Measurements from ENCODE around the gene TRAPPC3L. TPM values are rescaled to one million over a fixed set of nuclear protein-coding genes. Genes with fewer than 3 reads are reported as not detected.

Gene TRAPPC3L
- total RNA-seq, 1 donor from 2014 or later, result not detected

DNA sequence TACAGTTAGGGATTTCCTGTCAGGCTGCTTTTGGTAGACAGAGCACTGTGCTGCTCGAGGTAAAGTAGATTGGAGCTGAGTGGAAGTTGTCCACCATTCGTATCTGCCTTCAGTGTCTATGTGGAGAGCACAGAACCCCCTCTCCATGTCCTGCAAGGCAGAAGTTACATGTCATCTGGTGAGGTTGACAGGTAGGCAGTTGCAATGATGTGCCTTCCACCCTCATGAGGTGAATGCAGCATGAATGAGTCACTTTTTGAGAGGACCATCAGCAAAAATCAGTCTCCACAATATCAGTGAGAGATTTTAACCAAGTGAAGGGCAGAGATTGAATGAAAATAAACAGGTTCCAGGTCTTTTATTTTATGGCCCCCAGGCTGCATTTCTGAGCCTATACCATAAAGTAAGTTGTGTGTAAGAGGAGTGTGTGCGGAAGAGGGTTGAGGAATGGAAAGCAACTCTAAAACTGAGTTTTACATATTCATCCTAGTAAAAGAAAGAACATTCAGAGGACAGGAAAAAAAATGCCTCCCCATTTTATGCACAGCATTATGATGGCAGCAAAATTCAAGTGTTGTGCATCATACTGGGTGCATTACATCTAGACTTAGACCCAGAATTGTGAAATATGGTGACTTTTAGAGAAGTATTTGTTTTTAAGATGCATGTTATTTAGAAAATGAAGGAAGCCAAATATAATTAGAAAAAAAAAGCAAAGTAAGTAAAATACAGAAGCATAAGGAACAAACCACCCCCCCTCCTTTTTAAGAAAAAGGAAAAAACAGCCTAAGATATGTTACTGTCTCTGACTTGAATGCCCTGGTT is 15.8 kb downstream of the TRAPPC3L start:
- Mint-ChIP-seq H3K36me3 (ENCODE audit: unreplicated experiment) (no peaks in the 10 kb centered on the region), H3K27me3 (ENCODE audit: unreplicated experiment) (no peaks in the 10 kb centered on the region), H3K4me3 (ENCODE audit: unreplicated experiment) (no peak overlapping the region), H3K27ac (ENCODE audit: unreplicated experiment) (no peak overlapping the region), H3K9me3 (ENCODE audit: unreplicated experiment) (no peaks in the 10 kb centered on the region), H3K4me1 (ENCODE audit: low read depth, unreplicated experiment) (no peaks in the 10 kb centered on the region)
- TF ChIP-seq, protein P1, sequence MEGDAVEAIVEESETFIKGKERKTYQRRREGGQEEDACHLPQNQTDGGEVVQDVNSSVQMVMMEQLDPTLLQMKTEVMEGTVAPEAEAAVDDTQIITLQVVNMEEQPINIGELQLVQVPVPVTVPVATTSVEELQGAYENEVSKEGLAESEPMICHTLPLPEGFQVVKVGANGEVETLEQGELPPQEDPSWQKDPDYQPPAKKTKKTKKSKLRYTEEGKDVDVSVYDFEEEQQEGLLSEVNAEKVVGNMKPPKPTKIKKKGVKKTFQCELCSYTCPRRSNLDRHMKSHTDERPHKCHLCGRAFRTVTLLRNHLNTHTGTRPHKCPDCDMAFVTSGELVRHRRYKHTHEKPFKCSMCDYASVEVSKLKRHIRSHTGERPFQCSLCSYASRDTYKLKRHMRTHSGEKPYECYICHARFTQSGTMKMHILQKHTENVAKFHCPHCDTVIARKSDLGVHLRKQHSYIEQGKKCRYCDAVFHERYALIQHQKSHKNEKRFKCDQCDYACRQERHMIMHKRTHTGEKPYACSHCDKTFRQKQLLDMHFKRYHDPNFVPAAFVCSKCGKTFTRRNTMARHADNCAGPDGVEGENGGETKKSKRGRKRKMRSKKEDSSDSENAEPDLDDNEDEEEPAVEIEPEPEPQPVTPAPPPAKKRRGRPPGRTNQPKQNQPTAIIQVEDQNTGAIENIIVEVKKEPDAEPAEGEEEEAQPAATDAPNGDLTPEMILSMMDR (IDR thresholded peaks at IDR 0.05; ENCODE audit: partially characterized antibody, unreplicated experiment), result no peak
- DNase-seq, result no peak

DNA sequence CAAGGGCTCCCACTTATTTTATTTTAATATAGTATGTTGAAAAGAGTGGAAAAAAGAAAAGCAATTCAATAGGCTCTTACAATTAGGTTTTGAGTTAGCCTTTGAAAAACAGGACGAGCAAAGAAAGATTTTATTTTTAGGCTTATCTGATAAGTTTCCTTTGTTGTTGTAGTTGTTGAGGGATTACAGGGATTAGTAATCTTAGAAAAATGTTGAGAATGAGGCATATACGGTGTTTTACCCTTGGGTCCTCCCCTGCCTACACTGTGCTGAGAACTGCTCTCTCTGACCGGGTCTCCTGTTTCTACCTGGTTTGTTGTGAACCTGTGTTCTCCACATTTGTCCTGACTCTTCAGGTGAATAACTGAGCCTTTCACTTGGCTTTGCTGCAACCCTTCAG is 16.7 kb downstream of the TRAPPC3L start:
- no peak overlapping the region for H3K27ac Mint-ChIP-seq (ENCODE audit: unreplicated experiment)
- no peaks in the 10 kb centered on the region for H3K36me3 Mint-ChIP-seq (ENCODE audit: unreplicated experiment)
- H3K27me3 Mint-ChIP-seq (ENCODE audit: unreplicated experiment), result no peaks in the 10 kb centered on the region
- H3K4me3 Mint-ChIP-seq (ENCODE audit: unreplicated experiment), result no peak overlapping the region
- TF ChIP-seq, protein P1 (IDR thresholded peaks at IDR 0.05; ENCODE audit: partially characterized antibody, unreplicated experiment), result no peak
- DNase-seq, result no peak
- H3K9me3 Mint-ChIP-seq (ENCODE audit: unreplicated experiment), result no peaks in the 10 kb centered on the region
- H3K4me1 Mint-ChIP-seq (ENCODE audit: low read depth, unreplicated experiment), result no peaks in the 10 kb centered on the region

GRCh38 chr6:116528133-116528532 is 17.4 kb downstream of the TRAPPC3L start:
- Mint-ChIP-seq H3K9me3 (ENCODE audit: unreplicated experiment) (no peaks in the 10 kb centered on the region), H3K4me1 (ENCODE audit: low read depth, unreplicated experiment) (no peaks in the 10 kb centered on the region), H3K27ac (ENCODE audit: unreplicated experiment) (no peak overlapping the region), H3K36me3 (ENCODE audit: unreplicated experiment) (no peaks in the 10 kb centered on the region), H3K27me3 (ENCODE audit: unreplicated experiment) (no peaks in the 10 kb centered on the region), H3K4me3 (ENCODE audit: unreplicated experiment) (no peak overlapping the region)
- TF ChIP-seq, protein P1 (IDR thresholded peaks at IDR 0.05; ENCODE audit: partially characterized antibody, unreplicated experiment), result no peak
- no peak for DNase-seq

GRCh38 chr6:116524236-116524635 is 21.2 kb downstream of the TRAPPC3L start:
- Mint-ChIP-seq H3K27me3 (ENCODE audit: unreplicated experiment) (no peaks in the 10 kb centered on the region), H3K36me3 (ENCODE audit: unreplicated experiment) (no peaks in the 10 kb centered on the region), H3K27ac (ENCODE audit: unreplicated experiment) (no peak overlapping the region), H3K9me3 (ENCODE audit: unreplicated experiment) (no peaks in the 10 kb centered on the region), H3K4me3 (ENCODE audit: unreplicated experiment) (no peak overlapping the region), H3K4me1 (ENCODE audit: low read depth, unreplicated experiment) (no peaks in the 10 kb centered on the region)
- no peak for DNase-seq
- TF ChIP-seq, protein P1 (IDR thresholded peaks at IDR 0.05; ENCODE audit: partially characterized antibody, unreplicated experiment), result no peak

DNA sequence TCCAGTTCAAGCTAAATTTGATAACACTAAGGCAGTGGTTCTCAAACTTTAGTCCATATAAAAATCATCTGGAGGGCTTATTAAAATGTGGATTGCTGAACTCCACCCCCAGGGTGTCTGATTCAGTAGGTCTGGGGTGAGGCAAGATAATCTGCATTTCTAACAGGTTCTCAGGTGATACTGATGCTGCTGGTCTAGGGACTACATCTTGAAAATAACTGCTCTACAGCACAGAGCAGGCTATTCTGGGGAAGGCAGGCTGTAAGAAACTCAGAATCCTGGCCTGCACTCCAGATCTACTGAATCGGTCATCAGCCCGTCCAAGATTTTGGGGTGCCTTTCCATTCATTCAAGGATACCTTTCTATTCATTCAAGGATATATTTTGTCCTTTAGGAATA is 22.6 kb downstream of the TRAPPC3L start:
- Mint-ChIP-seq H3K27me3 (ENCODE audit: unreplicated experiment) (no peaks in the 10 kb centered on the region), H3K9me3 (ENCODE audit: unreplicated experiment) (no peaks in the 10 kb centered on the region), H3K36me3 (ENCODE audit: unreplicated experiment) (no peaks in the 10 kb centered on the region), H3K4me3 (ENCODE audit: unreplicated experiment) (no peak overlapping the region), H3K27ac (ENCODE audit: unreplicated experiment) (no peak overlapping the region), H3K4me1 (ENCODE audit: low read depth, unreplicated experiment) (no peaks in the 10 kb centered on the region)
- TF ChIP-seq, protein P1 (IDR thresholded peaks at IDR 0.05; ENCODE audit: partially characterized antibody, unreplicated experiment), result no peak
- no peak for DNase-seq

Data from glutamatergic neuron (in vitro differentiated cells).